HepG2 (cell line): ENCODE data around the gene TRDMT1. TPM values are rescaled to one million over a fixed set of nuclear protein-coding genes. Genes with fewer than 3 reads are reported as not detected.

Experiments used
- ATAC-seq: fragments of 200-7000 bp; cut with Tn5 transposase; 3 replicates; pipeline ENCODE4 v1.9.1; 2020; ENCODE audit warnings: mild to moderate bottlenecking, moderate library complexity
- BruUV-seq: library from RNA; stranded (reverse); fragments of 400-500 nt; replicated peaks from 2 replicates; lab custom pipeline; 2021; lab: Mats Ljungman, UMichigan
- CTCF ChIA-PET: fragments of 300-600 bp; formaldehyde crosslinking; extraction: SDS; loops from one replicate; lab custom pipeline; 2021; ENCODE audit warnings: low total read pairs, inconsistent platforms, low intra/inter-chr PET ratio; lab: Yijun Ruan, JAX
- POLR2A ChIA-PET: fragments of 350-600 bp; sonication (Branson Sonifier 250); formaldehyde crosslinking; loops from one replicate; lab custom pipeline; 2020; ENCODE audit warnings: antibody characterized with exemption, inconsistent platforms; lab: Yijun Ruan, JAX
- DNase-seq: peaks from one replicate; pipeline ENCODE4 v3.0.0-alpha.2; 2015; ENCODE audit warnings: low spot score
- FAIRE-seq: peaks from 3 replicates; lab custom pipeline; 2011; peaks lifted over from hg19 to GRCh38; lab: Jason Lieb, UNC
- H2AFZ ChIP-seq: one replicate; pipeline ENCODE4 v1.6.1; 2011; ENCODE audit warnings: low read length, inconsistent platforms
- H3K27ac ChIP-seq: fragments of 300-600 bp; 3 replicates; pipeline ENCODE4 v1.8.0; 2011; ENCODE audit warnings: mixed run types, mild to moderate bottlenecking, mixed read lengths, low read length, inconsistent platforms; ENCODE audit not compliant: insufficient read depth; ENCODE audit errors: extremely low read length
- H3K27me3 ChIP-seq, 2 experiments: fragments of 200-600 bp in 1 of 2; 2 replicates in 1 of 2; 3 replicates in 1 of 2; pipeline versions ENCODE4 v1.6.0 to v1.8.0; 2011; ENCODE audit warnings: low read length in 2 of 2, mild to moderate bottlenecking in 2 of 2, moderate library complexity in 2 of 2, inconsistent platforms in 1 of 2; ENCODE audit not compliant: insufficient read depth in 2 of 2, control insufficient read depth in 1 of 2
- H3K36me3 ChIP-seq, 2 experiments: fragments of 200-600 bp in 1 of 2; replicated peaks in 1 of 2; 2 replicates in 1 of 2; 3 replicates in 1 of 2; pipeline versions ENCODE4 v1.5.1 to v1.8.0; 2011; ENCODE audit warnings: low read length in 2 of 2, inconsistent platforms in 1 of 2; ENCODE audit not compliant: insufficient read depth in 2 of 2, control insufficient read depth in 1 of 2
- H3K4me1 ChIP-seq: 2 replicates; pipeline ENCODE4 v1.5.1; 2012; ENCODE audit warnings: low read length, inconsistent platforms; ENCODE audit not compliant: insufficient read depth
- H3K4me2 ChIP-seq: 2 replicates; pipeline ENCODE4 v1.6.0; 2011; ENCODE audit warnings: low read depth, low read length, inconsistent platforms
- H3K4me3 ChIP-seq, 3 experiments: fragments of 200-600 bp in 1 of 3; sonication (generic), shearing (Covaris generic) in 1 of 3; replicated peaks in 1 of 3; 2 replicates each; pipeline ENCODE4 v1.5.1; 2011 to 2016; ENCODE audit warnings: low read length in 3 of 3, inconsistent platforms in 2 of 3, low read depth in 2 of 3, mild to moderate bottlenecking in 2 of 3, control low read depth in 1 of 3, mixed read lengths in 1 of 3; ENCODE audit not compliant: insufficient read depth in 1 of 3
- H3K79me2 ChIP-seq: one replicate; pipeline ENCODE4 v1.6.1; 2011; ENCODE audit warnings: low read length, inconsistent platforms; ENCODE audit not compliant: insufficient read depth
- H3K9ac ChIP-seq: 2 replicates; pipeline ENCODE4 v1.6.0; 2011; ENCODE audit warnings: mild to moderate bottlenecking, low read depth, low read length, inconsistent platforms; ENCODE audit not compliant: insufficient read depth
- H3K9me3 ChIP-seq: 2 replicates; pipeline ENCODE4 v1.5.1; 2012; ENCODE audit warnings: mild to moderate bottlenecking, low read length
- H4K20me1 ChIP-seq: 2 replicates; pipeline ENCODE4 v1.6.0; 2011; ENCODE audit warnings: inconsistent platforms, mild to moderate bottlenecking, low read length, moderate library complexity; ENCODE audit not compliant: insufficient read depth
- MAFK ChIP-seq, 2 experiments: IDR thresholded peaks in 1 of 2; conservative IDR thresholded peaks in 1 of 2; 2 replicates each; pipeline ENCODE4 v1.6.1; 2011; ENCODE audit warnings: improper control_type of control experiment in 2 of 2, low read length in 2 of 2
- MLXIP ChIP-seq: sonication (generic); formaldehyde crosslinking; IDR thresholded peaks from 2 replicates; pipeline ENCODE4 v1.9.0; 2021; ENCODE audit warnings: missing genetic modification reagents, borderline replicate concordance
- PATZ1 ChIP-seq: sonication (generic); formaldehyde crosslinking; IDR thresholded peaks from 2 replicates; pipeline ENCODE4 v1.4.0; 2020; ENCODE audit warnings: missing genetic modification reagents
- ZFP36 ChIP-seq: fragments of 150-350 bp; IDR thresholded peaks from 2 replicates; pipeline ENCODE4 v1.6.1; 2018; ENCODE audit warnings: borderline replicate concordance, low read length, low read depth; ENCODE audit not compliant: partially characterized antibody
- ZFY ChIP-seq: sonication (generic); formaldehyde crosslinking; IDR thresholded peaks from 2 replicates; pipeline ENCODE4 v1.4.0; 2020; ENCODE audit warnings: missing genetic modification reagents
- ZNF451 ChIP-seq: sonication (generic); formaldehyde crosslinking; IDR thresholded peaks from 2 replicates; pipeline ENCODE4 v1.5.0; 2020; ENCODE audit warnings: mild to moderate bottlenecking, missing genetic modification reagents
- WGBS: methylation state at CpG from one replicate; pipeline ENCODE4 v1.1.6; 2017; ENCODE audit warnings: low lambda C conversion rate; 5-methylcytosine and 5-hydroxymethylcytosine counted together
- in situ Hi-C: cut with HindIII; loops from 2 replicates; pipeline ENCODE4 v1.10.0; 2017; ENCODE audit warnings: low pct_unique_long_range_greater_than_20kb; ENCODE audit not compliant: extremely low pct_ligation_motif_present
- intact Hi-C: fragments of 100-400 bp; cut with micrococcal nuclease; formaldehyde crosslinking; loops from one replicate; pipeline ENCODE4 v1.10.0; 2022; ENCODE audit not compliant: unreplicated experiment
- polyA plus RNA-seq, 8 experiments: library from polyadenylated mRNA; depleted of rRNA in 3 of 8; stranded (reverse) in 7 of 8; unstranded in 1 of 8; fragments of >200 nt; fragmentation: Illumina TruSeq in 4 of 8; extraction: Trizol in 4 of 8; gene quantifications; 2 replicates each; pipeline versions ENCODE4 v1.2.1 to v1.2.3, GENCODE V29; 2011 to 2016; ENCODE audit warnings: low read depth in 4 of 8, missing spikeins in 1 of 8, mixed read lengths in 1 of 8; ENCODE audit not compliant: insufficient read depth in 1 of 8
- total RNA-seq, 5 experiments: library from RNA; depleted of rRNA; stranded (reverse); fragments of >200 nt; fragmentation: Illumina TruSeq; extraction: Trizol; gene quantifications; 2 replicates each; pipeline ENCODE4 v1.2.3, GENCODE V29; 2016; ENCODE audit warnings: low read depth in 1 of 5

TRDMT1 gene
- total and polyA plus RNA-seq, 2 of the 13 experiments (the other 11 are each of a cell fraction or from before 2014, with no cell fraction given): 2.0 to 3.0 TPM

DNA sequence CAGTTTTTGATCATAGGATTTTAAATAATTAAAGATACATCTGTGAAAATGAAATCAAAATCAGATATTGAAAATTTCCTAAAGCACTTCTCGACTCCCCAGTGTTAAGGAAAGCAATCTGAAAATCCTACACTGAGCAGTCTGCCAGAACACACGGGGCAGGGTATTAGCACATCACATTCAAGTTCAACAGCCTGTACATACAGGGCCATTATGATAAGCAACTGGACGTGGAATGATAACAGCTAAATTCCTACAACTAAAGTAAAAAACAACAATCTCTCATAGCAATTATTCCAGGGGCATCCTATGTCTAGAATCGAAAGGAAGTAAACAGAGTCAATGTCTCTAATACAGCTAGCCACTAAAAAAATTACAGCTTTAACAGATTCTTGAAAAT is 31.7 kb downstream of the TRDMT1 start:
- Histone ChIP-seq H3K27ac (no peak overlapping the region), H3K79me2 (no peaks in the 10 kb centered on the region), H3K9me3 (no peaks in the 10 kb centered on the region), H3K4me2 (no peak overlapping the region), H3K4me3 (no peak overlapping the region), H3K9ac (no peak overlapping the region), H3K4me1 (no peaks in the 10 kb centered on the region), H2AFZ (no peak overlapping the region), H3K36me3 (no peaks in the 10 kb centered on the region), H4K20me1 (no peaks in the 10 kb centered on the region; the same call in 1 of the 2 replicates), H3K27me3 (no peaks in the 10 kb centered on the region)
- TF ChIP-seq MLXIP (CRISPR knock-in tag): no peak
- TF ChIP-seq PATZ1: no peak
- no peak for TF ChIP-seq ZFY (CRISPR knock-in tag)
- no peak for TF ChIP-seq ZFP36
- no peak for TF ChIP-seq MAFK (conservative IDR thresholded peaks at IDR 0.05 in 1 of 2, IDR thresholded peaks at IDR 0.05 in 1 of 2; ENCODE audit: low read length in 2 of 2)
- no peak for TF ChIP-seq ZNF451 (CRISPR knock-in tag)
- intact Hi-C loops: loop anchor here (5.0 kb wide), 1 partner anchor 318 kb away; no protein-coding TSS in a partner anchor
- in situ Hi-C loops: no loop called here
- 45% methylated on average over 4 of the region's 4 CpGs for WGBS
- POLR2A ChIA-PET: no interaction called here
- DNase-seq: no peak
- no peak for ATAC-seq
- CTCF ChIA-PET: no interaction called here
- FAIRE-seq: no peak
- BruUV-seq: no TSS peak
